Measurements from ENCODE around the gene TXNDC16. TPM values are rescaled to one million over a fixed set of nuclear protein-coding genes. Genes with fewer than 3 reads are reported as not detected.
"Not testable (repeated sequence)": the region's sequence is repeated elsewhere in the genome, so short reads cannot be mapped to it uniquely, and the experiment has no call there.

TXNDC16 gene
- total RNA-seq, 1 donor from 2014 or later: 3.6 TPM

DNA sequence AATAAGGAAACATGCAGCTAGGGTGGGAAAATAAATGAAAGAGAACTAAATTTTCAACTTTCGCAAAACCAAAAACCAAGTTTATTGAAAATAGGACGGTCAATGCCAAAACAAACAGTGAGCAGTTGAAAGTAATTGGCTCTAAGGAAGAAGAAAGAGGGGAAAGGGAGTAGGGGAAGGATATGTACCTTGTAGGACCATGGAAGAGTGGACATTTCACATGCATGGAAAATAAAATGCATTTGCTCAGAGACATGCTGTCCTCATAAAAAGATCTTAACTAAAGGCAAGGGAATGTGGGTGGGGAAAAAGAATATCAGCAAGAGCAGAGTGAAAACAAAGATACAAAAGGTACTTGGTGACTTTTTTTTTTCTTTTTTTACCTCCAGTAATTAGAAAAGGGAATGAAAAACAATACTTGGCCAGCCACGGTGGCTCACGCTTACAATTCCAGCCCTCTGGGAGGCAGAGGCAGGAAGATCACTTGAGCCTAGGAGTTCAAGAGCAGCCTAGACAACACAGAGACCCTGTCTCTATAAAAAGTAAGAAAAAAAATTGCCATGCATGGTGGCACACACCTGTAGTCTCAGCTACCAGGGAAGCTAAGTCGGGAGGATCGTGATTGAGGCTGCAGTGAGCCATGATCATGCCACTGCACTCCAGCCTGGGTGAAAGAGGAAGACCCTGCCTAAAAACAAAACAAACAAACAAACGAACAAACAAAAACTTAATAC lies 6.6 kb downstream of the TXNDC16 start:
- no peak for DNase-seq (ENCODE audit: low spot score)

DNA sequence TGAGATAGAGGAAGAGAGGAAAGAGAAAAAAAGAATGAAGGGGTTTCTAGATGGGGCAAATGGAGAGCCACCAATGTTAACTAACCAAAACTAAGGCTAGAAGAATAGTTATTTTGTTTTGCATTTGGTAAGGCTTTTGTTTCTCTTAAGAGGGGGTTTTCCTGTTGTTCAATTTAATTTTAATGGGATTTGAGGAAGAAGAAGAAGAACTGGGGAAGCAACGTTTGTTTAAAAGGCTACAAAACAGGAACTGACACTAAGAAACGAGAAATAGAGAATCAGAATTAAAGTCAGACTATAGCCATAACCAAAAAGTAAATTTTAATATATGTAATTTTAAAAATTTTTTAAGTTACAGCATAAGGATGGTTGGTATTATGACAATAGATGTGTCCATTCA lies 13.7 kb downstream of the TXNDC16 start:
- no peak for DNase-seq (ENCODE audit: low spot score)

DNA sequence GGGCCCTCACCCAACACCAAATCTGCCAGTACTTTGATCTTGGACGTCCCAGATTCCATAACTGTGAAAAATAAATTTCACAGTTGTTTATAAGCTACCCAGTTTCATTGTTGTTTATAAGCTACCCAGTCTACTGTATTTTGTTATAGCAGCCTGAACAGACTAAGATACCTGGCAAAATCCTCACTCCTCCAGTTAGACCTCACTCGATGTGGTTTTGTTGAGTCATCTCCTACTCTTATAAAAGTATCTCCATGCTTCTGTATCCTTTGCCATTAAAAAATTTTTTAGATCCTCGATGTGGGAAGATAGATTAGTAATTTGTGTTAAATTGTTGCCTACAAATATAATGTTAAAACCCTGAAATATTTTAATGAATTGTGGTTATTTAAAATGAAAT lies 16.0 kb downstream of the TXNDC16 start:
- DNase-seq (ENCODE audit: low spot score): no peak

DNA sequence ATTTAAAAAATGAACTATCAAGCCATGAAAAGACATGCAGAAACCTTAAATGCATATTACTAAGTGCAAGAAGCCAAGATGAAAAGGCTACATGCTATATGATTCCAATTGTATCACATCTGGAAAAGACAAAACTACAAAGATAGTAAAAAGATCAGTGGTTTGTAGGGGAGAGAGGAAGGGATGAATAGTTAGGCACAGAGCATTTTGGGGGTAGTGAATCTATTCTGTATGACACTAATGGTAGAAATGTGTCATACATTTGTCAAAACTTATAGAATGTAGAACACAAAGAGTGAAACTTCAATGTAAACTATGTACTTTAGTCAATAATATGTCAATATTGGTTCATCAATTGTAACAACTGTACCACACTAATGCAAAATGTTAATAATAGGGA lies 20.8 kb downstream of the TXNDC16 start:
- no peak for DNase-seq (ENCODE audit: low spot score)

DNA sequence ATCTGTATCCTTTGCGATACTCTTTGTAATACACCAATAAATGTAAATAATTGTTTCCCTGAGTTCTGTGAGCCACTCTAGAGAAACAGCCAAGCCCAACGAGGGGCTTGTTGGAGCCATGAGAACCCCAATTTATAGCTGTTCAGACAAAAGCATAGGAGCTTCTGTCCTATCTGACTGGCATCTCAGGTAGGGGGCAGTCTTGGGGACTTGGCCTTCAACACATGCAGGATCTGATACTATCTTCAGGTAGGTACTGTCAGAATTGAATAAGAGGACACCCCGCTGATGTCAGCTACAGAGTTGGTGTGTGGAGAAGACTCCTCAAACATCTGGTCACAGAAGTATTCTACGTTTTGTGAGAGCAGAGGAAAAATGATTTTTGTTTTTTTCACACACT lies 25.3 kb downstream of the TXNDC16 start:
- no peak for DNase-seq (ENCODE audit: low spot score)

DNA sequence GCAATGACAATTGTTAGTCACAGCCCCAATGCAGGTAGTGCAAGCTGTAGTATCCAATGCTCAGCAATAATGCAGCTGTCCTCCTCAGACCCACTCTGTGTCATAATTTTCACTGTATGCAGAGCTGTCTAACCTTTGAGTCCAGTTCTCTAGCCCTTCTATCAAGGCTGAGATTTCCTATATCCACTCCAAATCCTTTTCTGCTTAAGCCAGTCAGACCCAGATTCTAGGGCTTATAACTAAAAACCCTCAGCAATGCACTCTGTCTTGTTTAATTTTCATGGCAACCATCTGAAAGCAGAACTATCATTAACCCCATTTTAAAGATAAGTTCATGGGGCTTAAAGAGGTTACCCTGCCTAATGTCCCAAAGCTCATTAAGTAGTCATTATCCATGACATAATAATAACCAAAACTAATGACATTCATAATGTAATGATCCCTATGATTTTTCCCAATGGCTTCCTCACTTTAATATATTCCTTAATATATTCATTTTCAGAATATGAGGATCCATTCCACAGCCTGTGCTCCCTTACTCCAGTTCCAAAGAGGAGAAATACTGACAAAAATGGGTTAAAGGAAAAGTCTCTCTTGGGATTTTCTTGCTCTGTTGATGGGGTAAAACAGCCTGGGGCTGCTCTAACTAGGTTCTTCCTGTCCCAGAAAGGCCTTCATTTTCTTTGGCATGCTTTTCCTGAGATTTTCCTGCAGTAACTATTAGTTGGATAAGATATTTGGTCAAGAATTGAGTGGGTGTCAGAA lies 29.5 kb downstream of the TXNDC16 start:
- no peak for DNase-seq (ENCODE audit: low spot score)

DNA sequence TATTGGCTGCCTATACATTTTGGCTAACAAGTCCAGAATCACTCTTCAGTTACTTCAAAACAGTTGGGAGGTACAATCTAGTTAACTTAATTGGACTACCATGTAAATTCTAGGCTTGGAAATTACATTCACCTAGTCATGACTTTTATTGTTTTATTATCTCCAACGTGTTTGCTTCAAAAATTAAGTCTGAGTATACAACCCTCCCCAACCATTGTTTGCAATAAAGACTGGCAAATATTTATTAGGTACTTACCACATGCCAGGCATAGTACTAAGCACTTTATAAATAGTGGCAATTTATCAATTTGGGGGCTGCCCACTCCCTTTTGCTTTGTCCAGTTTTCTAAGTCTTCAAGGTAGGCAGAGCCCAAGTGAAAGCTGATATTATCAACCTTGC lies 30.3 kb downstream of the TXNDC16 start:
- DNase-seq (ENCODE audit: low spot score): no peak

DNA sequence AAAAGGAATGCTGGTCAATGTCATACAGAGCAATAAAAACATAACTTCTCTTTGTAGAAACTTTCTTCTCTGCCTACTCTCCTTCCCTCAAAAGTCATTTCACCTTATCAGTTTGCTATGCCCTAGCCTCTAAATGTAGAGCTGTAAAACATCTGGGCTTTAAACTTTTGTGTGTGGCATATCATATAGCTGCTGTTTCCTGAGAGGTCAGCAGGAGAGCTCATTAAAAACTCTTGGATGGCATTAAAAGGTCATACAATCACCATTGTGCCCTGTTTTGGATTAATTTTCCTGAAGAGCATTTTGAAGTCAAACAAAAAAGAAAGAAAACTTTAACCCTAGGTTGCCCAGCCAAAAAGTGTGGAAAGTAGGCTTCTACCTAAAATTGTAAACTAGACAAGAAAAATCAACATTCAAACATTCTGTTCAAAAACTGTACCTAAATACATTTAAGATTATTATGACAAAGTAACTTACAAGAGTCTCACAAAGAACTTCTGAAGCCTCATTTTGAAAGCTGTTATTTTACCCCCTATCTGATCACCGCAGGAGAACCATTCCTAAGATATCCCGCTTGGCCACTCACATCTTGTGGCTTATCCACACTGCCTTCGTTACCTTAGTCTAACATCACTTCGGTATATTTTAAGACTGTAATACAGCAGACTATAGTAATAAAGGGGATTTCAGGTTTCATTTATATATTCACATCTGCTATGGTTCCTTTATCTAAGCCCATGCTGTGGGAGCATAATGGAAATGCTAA lies 38.1 kb downstream of the TXNDC16 start:
- DNase-seq (ENCODE audit: low spot score): no peak

DNA sequence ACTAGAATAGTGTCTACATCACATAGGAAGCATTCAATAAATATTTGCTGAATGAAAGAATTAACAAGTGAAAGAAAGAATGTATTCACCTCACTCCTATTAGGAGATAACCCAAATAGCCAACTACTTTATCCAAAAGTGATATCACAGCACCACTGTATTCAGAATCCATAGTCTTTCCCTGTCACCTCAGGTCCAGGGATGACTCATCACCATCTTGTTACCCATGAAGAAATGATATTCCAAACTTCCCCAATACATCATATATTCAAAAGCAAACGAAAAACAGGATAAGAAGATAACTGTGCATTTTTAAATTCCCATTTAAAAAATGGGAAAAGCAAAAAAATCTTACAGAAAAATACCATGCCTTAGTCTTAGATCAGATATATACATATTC lies 39.1 kb downstream of the TXNDC16 start:
- no peak for DNase-seq (ENCODE audit: low spot score)

DNA sequence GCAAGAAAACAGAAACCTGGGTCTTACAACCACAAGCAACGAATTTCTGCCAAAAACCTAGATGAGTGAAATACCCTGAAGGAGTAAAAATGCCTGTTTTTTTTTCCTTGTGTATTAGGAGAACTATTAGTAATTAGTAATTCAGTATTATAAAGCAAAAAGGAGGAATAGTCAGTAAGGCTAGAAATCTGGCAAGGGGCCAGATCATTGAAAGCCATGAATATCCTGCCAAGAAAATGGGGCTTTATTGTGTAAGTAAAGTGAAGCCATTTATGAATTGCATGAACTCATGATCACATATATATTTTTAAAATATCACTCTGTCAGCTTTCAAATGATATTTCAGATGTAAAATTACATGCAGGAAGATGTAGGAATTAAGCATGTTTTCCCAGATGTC lies 57.9 kb downstream of the TXNDC16 start:
- DNase-seq (ENCODE audit: low spot score): no peak

DNA sequence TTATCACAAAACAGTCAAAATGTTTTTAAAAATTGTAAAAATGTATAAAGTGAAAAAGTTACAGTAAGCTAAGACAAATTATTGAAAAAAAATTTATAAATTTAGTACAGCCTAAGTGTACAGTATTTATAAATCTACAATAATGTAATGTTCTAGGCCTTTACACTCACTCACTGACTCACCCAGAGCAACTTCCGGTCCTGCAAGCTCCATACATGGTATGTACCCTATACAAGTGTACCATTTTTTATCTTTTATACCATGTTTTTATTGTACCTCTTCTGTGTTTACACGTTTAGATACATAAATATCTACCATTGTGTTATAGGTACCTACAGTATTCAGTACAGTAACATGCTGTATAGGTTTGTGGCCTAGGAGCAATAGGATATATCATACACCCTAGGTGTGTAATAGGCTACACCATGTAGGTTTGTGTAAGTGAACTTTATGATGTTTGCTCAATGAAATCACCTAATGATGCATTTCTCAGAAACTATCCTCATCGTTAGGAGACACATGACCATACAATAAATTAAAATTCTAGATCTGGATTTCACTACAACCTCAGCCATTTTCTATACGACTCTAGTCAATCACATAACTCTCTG lies 66.8 kb downstream of the TXNDC16 start:
- no peak for DNase-seq (ENCODE audit: low spot score)

DNA sequence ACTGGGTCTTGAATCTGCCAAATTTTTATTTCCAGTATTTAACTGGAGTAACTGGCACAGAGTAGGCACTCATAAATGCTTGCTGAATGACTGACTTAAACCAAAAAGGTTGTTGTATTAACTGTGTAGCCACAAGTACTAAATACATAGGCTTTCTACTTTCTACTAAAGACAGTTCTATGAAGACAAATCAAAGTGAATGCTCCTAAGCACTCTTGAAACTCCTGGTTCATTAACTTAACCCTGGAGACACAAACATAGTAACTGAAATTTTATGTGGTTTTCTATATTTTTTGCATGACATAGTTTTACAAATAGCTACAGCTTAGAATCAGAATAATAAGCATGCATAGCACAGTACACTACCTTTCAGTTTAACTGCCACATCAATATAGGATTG lies 70.4 kb downstream of the TXNDC16 start:
- DNase-seq (ENCODE audit: low spot score): no peak

DNA sequence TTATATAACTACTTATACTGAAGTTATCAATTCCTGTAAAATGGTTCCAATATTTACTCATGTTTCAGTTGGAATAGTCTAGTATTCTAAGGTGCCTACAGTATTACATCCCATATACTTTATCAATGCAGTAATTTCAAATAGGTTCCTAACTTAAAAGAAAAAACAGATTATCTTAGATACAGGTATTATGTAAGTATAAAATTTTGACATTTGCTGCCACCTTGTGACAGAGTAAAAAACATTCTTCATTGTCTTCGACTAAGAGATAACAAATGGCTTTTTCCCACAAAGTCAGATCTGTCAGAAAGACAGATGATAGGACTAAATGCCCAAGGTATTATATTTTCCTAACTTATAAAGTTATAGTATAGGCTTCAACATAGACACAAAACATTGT lies 78.7 kb downstream of the TXNDC16 start:
- no peak for DNase-seq (ENCODE audit: low spot score)

DNA sequence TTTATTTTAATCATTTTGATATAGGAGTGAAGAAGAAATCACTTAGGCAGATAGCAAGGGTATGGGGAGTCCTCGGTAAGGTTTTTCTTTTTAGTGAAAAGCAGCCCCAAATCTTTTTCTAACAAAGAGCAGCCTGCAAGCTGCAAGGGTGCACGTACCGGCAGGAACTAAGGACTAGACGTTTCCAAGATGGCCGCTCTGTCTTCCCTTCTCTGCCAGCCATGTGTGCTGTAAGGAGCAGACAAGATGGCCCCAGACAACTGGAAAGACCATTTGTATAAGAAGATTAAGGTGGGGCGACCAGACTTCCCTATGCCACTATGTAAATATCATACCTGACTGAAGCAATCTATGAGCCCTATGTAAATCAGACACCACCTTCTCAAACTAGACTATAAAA lies 79.6 kb downstream of the TXNDC16 start:
- no peak for DNase-seq (ENCODE audit: low spot score)

DNA sequence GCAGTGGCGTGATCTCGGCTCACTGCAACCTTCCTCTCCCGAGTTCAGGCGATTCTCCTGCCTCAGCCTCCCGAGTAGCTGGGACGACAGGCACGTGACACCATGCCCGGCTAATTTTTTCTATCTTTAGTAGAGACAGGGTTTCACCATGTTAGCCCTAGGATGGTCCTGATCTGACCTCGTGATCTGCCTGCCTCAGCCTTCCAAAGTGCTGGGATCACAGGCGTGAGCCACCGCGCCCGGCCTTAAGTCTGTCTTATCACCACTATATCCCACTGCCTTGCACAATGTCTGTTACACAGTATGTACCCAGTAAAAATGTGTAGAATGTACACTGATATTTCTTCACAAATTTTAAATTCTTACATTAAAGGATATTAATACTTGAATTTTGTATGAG lies 80.1 kb downstream of the TXNDC16 start:
- not testable (repeated sequence) for DNase-seq (ENCODE audit: low spot score)

DNA sequence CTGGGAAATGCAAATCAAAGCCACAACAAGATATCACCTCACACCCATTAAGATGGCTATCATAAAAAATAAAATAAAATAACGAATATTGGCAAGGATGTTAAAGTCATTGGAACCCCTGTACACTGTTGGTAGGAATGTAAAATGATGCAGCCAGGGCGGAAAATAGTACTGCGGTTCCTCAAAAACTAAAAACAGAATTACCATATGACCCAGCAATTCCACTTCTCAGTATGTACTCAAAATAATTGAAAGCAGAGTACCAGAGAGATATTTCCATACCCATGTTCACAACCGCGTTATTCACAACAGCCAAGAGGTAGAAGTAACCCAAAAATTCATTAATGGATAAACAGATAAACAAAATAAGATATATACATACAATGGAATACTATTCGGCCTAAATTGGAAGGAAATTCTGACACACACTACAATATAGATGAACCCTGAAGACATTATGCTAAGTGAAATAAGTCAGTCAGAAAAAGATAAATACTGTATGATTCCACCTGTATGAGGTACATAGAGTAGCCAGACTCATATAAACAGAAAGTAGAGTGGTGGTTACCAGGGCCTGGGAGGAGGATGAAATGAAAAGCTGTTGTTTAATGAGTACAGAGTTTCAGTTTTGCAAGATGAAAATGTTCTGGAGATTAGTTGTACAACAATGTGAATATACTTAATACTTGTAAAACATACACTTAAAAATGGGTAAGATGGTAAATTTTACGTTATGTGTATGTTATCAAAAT lies 84.6 kb downstream of the TXNDC16 start:
- DNase-seq (ENCODE audit: low spot score): no peak

DNA sequence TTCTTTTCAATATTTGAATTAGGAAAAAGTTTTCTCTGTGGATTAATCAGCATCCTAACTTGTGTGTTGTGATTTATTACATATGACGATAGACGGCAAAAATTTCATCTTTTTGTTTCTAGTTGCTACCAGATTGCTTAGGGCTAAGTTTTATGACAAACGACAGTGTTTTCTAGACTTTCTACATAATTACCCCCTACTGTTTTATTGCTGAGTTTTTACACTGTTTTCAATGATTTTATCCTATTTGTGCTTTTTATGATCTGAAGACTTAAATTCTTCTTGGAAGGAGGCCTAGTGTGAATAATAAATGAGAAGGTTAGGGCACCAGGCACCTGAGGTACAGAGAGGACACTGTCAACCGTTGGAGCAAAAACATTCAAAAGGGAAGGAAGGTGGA lies 88.1 kb downstream of the TXNDC16 start:
- no peak for DNase-seq (ENCODE audit: low spot score)

DNA sequence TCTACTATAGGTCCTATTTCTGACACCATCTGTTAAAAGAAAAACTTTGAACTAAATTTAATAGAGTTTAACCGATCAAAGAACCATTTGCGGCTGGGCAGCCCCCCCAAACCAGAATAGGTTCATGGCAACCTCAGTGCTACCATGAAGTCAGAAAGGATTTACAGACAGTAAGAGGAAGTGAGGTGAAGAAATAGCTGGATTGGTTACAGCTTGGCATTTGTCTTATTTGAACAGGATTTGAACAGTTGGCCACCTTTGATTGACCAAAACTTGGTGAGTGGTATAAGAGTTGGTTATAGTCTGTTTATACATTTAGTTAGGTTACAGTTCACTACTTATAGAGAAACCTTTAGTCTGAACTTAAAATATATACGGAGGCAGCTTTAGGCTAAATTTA lies 88.9 kb downstream of the TXNDC16 start:
- no peak for DNase-seq (ENCODE audit: low spot score)

DNA sequence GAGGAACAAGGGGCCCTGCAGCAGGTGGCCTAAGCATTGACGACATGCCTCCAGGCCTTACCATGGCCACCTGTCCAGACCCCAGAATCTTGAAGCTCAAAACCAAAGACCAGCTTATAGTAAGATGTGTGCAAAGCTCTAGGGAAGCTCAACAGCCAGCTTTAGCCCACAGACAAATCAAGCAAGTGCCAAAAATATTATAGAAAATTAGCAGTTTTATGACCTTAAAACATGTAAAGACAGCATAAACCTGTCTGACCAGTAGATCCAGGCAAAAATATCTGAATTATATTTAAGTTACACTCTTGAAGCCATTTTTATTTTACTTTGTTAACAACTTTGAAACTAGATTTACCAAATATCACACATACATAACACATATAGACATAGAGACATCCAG lies 90.6 kb downstream of the TXNDC16 start:
- no peak for DNase-seq (ENCODE audit: low spot score)

DNA sequence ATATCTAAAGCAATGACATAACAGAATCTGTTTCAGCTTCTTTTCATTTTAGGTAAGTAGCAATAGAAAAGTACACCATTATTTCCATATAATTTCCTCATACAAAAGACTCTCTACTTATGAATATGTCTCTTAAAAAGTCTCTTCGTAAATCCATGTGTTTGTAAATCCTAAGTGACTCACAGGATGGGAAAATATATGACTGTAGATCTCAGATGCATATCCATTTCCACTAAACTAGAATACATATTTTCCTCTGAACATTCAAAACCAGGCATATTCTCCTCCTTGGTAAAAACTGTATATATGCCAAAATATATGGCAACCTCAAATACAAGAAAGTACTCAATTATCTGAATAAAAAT lies 93.6 kb downstream of the TXNDC16 start:
- no peak for DNase-seq (ENCODE audit: low spot score)

DNA sequence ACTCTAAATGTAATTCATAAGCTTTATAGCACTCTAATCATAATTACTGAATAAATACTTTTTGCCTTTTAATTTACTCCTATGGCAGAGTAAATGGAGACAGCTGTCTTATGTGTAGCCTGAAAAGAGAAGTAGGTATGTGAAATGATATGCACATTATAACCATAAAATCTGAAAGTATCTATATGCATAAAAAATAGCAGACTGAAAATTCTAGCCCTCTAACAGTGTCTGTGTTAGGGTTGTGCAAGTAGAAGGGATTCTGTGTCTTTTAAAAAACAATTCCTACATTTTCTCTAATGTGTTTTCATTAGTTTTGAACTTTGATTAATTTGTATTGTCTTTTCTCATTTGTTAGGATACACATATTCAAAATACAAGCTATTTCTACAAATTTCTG lies 94.9 kb downstream of the TXNDC16 start:
- DNase-seq (ENCODE audit: low spot score): no peak

All from mesenteric fat pad (tissue), 1 donor.